Ishikawa (cell line): Measurements from ENCODE around the gene THSD4.

Experiments used
- CEBPB ChIP-seq: IDR thresholded peaks from 2 replicates; pipeline ENCODE4 v1.6.1; 2012
- CREB1 ChIP-seq: IDR thresholded peaks from 2 replicates; pipeline ENCODE4 v1.6.1; 2012; ENCODE audit warnings: low read depth
- EGR1 ChIP-seq: IDR thresholded peaks from 2 replicates; pipeline ENCODE4 v1.6.1; 2012
- EP300 ChIP-seq: IDR thresholded peaks from 2 replicates; pipeline ENCODE4 v1.6.1; 2012; ENCODE audit warnings: borderline replicate concordance
- FOXM1 ChIP-seq: IDR thresholded peaks from 2 replicates; pipeline ENCODE4 v1.6.1; 2012; ENCODE audit warnings: low read depth, borderline replicate concordance
- MAX ChIP-seq: IDR thresholded peaks from 2 replicates; pipeline ENCODE4 v1.6.1; 2012
- NFIC ChIP-seq: IDR thresholded peaks from 2 replicates; pipeline ENCODE4 v1.6.1; 2012
- RAD21 ChIP-seq: IDR thresholded peaks from 2 replicates; pipeline ENCODE4 v1.6.1; 2012; ENCODE audit warnings: low read depth
- REST ChIP-seq: IDR thresholded peaks from 2 replicates; pipeline ENCODE4 v1.6.1; 2012; ENCODE audit warnings: low read depth, mild to moderate bottlenecking
- TAF1 ChIP-seq: IDR thresholded peaks from 2 replicates; pipeline ENCODE4 v1.6.1; 2012; ENCODE audit warnings: low read depth, mild to moderate bottlenecking
- TCF12 ChIP-seq: IDR thresholded peaks from 2 replicates; pipeline ENCODE4 v1.6.1; 2012; ENCODE audit warnings: low read depth
- TEAD4 ChIP-seq: IDR thresholded peaks from 2 replicates; pipeline ENCODE4 v1.6.1; 2012
- USF1 ChIP-seq: IDR thresholded peaks from 2 replicates; pipeline ENCODE4 v1.6.1; 2012
- YY1 ChIP-seq: IDR thresholded peaks from 2 replicates; pipeline ENCODE4 v1.6.1; 2012; ENCODE audit warnings: low read depth
- ZBTB7A ChIP-seq: IDR thresholded peaks from 2 replicates; pipeline ENCODE4 v1.6.1; 2012; ENCODE audit warnings: low read depth

THSD4 gene

GRCh38 chr15:71657141-71657540 is 541.9 kb downstream of the THSD4 start:
- TF ChIP-seq EGR1 (no peak), YY1 (no peak), CEBPB (no peak), FOXM1 (no peak), USF1 (no peak), TCF12 (no peak), REST (no peak), ZBTB7A (no peak), NFIC (no peak), EP300 (no peak), MAX (no peak), TAF1 (no peak)

GRCh38 chr15:71658036-71658435 is 542.8 kb downstream of the THSD4 start:
- TF ChIP-seq ZBTB7A, result no peak
- TF ChIP-seq CREB1, result no peak
- no peak for TF ChIP-seq NFIC

- TF ChIP-seq USF1, result no peak
- no peak for TF ChIP-seq TCF12
- TF ChIP-seq FOXM1, result no peak
- no peak for TF ChIP-seq TEAD4
- TF ChIP-seq EGR1, result no peak
- TF ChIP-seq MAX, result no peak
- TF ChIP-seq YY1, result no peak
- TF ChIP-seq CEBPB, result no peak
- TF ChIP-seq REST, result no peak
- TF ChIP-seq TAF1, result no peak
- TF ChIP-seq RAD21, result no peak
- TF ChIP-seq EP300, result no peak
- TF ChIP-seq CREB1, result no peak
- TF ChIP-seq ZBTB7A, result no peak
- no peak for TF ChIP-seq NFIC
Observed at GRCh38 chr15:71658827-71659729, 543.8 kb downstream of the THSD4 start.

- no peak for TF ChIP-seq YY1
- no peak for TF ChIP-seq REST
- TF ChIP-seq CEBPB, result no peak
- TF ChIP-seq MAX, result no peak
- no peak for TF ChIP-seq EGR1
- TF ChIP-seq TCF12, result no peak
- TF ChIP-seq ZBTB7A, result no peak
- TF ChIP-seq CREB1, result no peak
- TF ChIP-seq USF1, result no peak
- TF ChIP-seq RAD21, result no peak
Observed at GRCh38 chr15:71659730-71660067, 544.4 kb downstream of the THSD4 start.
